Hepatocyte (in vitro differentiated cells): Measurements from ENCODE around the gene ATP13A3. TPM values are rescaled to one million over a fixed set of nuclear protein-coding genes. Genes with fewer than 3 reads are reported as not detected.

ENCODE experiments used
- DNase-seq: peaks from one replicate; pipeline ENCODE4 v3.0.0-alpha.2; 2016; ENCODE audit warnings: low spot score
- H2AFZ ChIP-seq: fragments of 200-600 bp; sonication (generic); 2 replicates; pipeline ENCODE4 v1.6.0; 2016; ENCODE audit warnings: antibody characterized with exemption, mild to moderate bottlenecking
- H3K27ac ChIP-seq: fragments of 200-600 bp; sonication (generic); 2 replicates; pipeline ENCODE4 v1.5.1; 2016; ENCODE audit warnings: mild to moderate bottlenecking
- H3K27me3 ChIP-seq: fragments of 200-600 bp; sonication (generic); 2 replicates; pipeline ENCODE4 v1.6.1; 2016
- H3K36me3 ChIP-seq: fragments of 200-600 bp; sonication (generic); replicated peaks from 2 replicates; pipeline ENCODE4 v1.5.1; 2016; ENCODE audit warnings: low read depth; ENCODE audit not compliant: insufficient read depth
- H3K4me1 ChIP-seq: fragments of 200-600 bp; sonication (generic); 2 replicates; pipeline ENCODE4 v1.5.1; 2016; ENCODE audit warnings: mild to moderate bottlenecking, moderate library complexity; ENCODE audit not compliant: insufficient read depth
- H3K4me2 ChIP-seq: fragments of 200-600 bp; sonication (generic); 2 replicates; pipeline ENCODE4 v1.6.0; 2016
- H3K4me3 ChIP-seq: fragments of 200-600 bp; sonication (generic); 2 replicates; pipeline ENCODE4 v1.5.1; 2016; ENCODE audit warnings: mild to moderate bottlenecking
- H3K79me2 ChIP-seq: fragments of 200-600 bp; sonication (generic); 2 replicates; pipeline ENCODE4 v1.6.0; 2017; ENCODE audit warnings: mild to moderate bottlenecking
- H3K9me2 ChIP-seq: fragments of 200-600 bp; sonication (generic); replicated peaks from 2 replicates; pipeline ENCODE4 v1.6.0; 2017; ENCODE audit warnings: mild to moderate bottlenecking; ENCODE audit not compliant: insufficient read depth
- H3K9me3 ChIP-seq: fragments of 200-600 bp; sonication (generic); 2 replicates; pipeline ENCODE4 v1.5.1; 2016; ENCODE audit warnings: low read depth, mild to moderate bottlenecking
- H4K20me1 ChIP-seq: fragments of 200-600 bp; sonication (generic); 2 replicates; pipeline ENCODE4 v1.6.0; 2016; ENCODE audit warnings: mild to moderate bottlenecking; ENCODE audit not compliant: insufficient read depth, poor library complexity, severe bottlenecking
- CTCF ChIP-seq: fragments of 200-600 bp; sonication (generic); IDR thresholded peaks from 2 replicates; pipeline ENCODE4 v1.5.1; 2016; ENCODE audit warnings: antibody characterized with exemption, mild to moderate bottlenecking; ENCODE audit not compliant: poor library complexity
- EZH2 ChIP-seq: fragments of 200-600 bp; sonication (generic); IDR thresholded peaks from 2 replicates; pipeline ENCODE4 v1.6.1; 2016; ENCODE audit warnings: antibody characterized with exemption, mild to moderate bottlenecking, borderline replicate concordance
- EZH2phosphoT487 ChIP-seq: fragments of 200-600 bp; sonication (generic); IDR thresholded peaks from one replicate; pipeline ENCODE4 v1.6.1; 2018; ENCODE audit warnings: antibody characterized with exemption, mild to moderate bottlenecking, low read depth, moderate library complexity; ENCODE audit not compliant: unreplicated experiment, severe bottlenecking
- WGBS: methylation state at CpG from one replicate; pipeline ENCODE4 v1.1.6; 2016; ENCODE audit warnings: low lambda C conversion rate; ENCODE audit errors: missing lambda C conversion rate; 5-methylcytosine and 5-hydroxymethylcytosine counted together
- polyA plus RNA-seq: library from polyadenylated mRNA; unstranded; fragments of >200 nt; fragmentation: Nextera tagmentation; extraction: Ambion mirVana; gene quantifications from 2 replicates; pipeline ENCODE4 v1.2.1, GENCODE V29; 2016
- small RNA-seq: library from RNA; depleted of rRNA; stranded (forward); fragments of <200 nt; gene quantifications from one replicate; pipeline ENCODE3, GENCODE V24; 2014
- total RNA-seq: library from RNA; depleted of rRNA; stranded (reverse); fragments of >200 nt; gene quantifications from 2 replicates; pipeline ENCODE4 v1.2.3, GENCODE V29; 2014

ATP13A3 gene
- total and polyA plus RNA-seq, 2 experiments from 2014 or later = 18.3 to 131 TPM

GRCh38 chr3:194360568-194360967, 126.2 kb downstream of the ATP13A3 start:
- DNase-seq = no peak
- no peaks in the 10 kb centered on the region for H4K20me1 ChIP-seq
- H3K9me3 ChIP-seq = no peaks in the 10 kb centered on the region
- no peak for TF ChIP-seq EZH2phosphoT487
- TF ChIP-seq EZH2 = no peak
- H3K27me3 ChIP-seq = no peaks in the 10 kb centered on the region
- no peak overlapping the region for H2AFZ ChIP-seq
- no peak overlapping the region for H3K4me2 ChIP-seq
- H3K36me3 ChIP-seq = no peaks in the 10 kb centered on the region
- no peaks in the 10 kb centered on the region for H3K79me2 ChIP-seq
- H3K9me2 ChIP-seq = no peaks in the 10 kb centered on the region
- no peak overlapping the region for H3K27ac ChIP-seq
- H3K4me3 ChIP-seq = no peak overlapping the region
- peaks cover 10% of the 10 kb centered on the region for H3K4me1 ChIP-seq
- WGBS = 96% methylated on average over 18 of the region's 18 CpGs

DNA sequence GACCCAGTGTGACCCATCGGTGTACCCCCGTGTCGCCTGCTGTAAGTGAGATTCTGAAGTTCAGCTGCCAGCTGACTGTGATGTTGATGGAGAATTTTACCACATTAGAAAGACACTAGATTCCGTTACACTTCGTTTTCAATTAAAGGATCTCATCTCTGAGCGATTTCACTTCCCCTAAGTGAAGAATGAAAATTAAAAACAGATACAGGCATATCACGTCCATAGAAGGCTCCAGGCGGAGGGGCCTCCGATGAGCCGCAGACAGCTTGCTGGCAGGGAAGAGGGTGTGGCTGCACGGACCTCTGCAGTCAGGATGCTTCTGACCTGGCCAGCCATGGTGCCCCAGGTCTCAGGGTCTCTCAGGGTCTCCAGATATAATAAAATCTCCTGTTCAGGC, 129.1 kb downstream of the ATP13A3 start:
- Histone ChIP-seq H3K9me2 (no peaks in the 10 kb centered on the region), H3K9me3 (no peaks in the 10 kb centered on the region), H4K20me1 (no peaks in the 10 kb centered on the region), H3K4me3 (no peak overlapping the region), H3K4me2 (no peak overlapping the region), H3K27me3 (no peaks in the 10 kb centered on the region), H3K4me1 (peaks cover 2% of the 10 kb centered on the region), H2AFZ (no peak overlapping the region), H3K27ac (no peak overlapping the region), H3K79me2 (no peaks in the 10 kb centered on the region), H3K36me3 (no peaks in the 10 kb centered on the region)
- no peak for TF ChIP-seq EZH2phosphoT487
- no peak for TF ChIP-seq EZH2
- TF ChIP-seq CTCF = no peak
- WGBS = 69% methylated on average over 11 of the region's 11 CpGs
- DNase-seq = no peak

DNA sequence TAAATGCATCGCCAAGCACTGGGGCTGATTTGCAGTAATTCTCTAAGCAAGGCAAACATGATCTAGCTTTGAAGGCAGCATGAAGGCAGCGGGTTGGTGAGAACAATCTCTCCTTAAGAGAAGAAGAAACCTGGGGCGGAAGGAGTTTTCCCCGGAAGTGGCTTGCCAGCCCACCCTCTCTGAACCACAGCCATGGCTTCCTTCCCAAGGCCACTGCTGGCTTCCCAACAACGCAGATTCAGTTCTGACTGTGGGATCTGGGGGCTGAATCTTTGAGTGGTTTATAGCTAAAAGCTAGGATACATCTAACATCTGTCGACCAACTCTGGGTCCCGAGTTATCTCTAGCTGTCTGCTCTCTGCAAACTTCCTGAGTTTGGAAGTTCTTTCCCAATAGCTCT, 131.4 kb downstream of the ATP13A3 start:
- Histone ChIP-seq H3K36me3 (no peaks in the 10 kb centered on the region), H3K9me2 (no peaks in the 10 kb centered on the region), H3K9me3 (no peaks in the 10 kb centered on the region), H3K4me2 (no peak overlapping the region), H4K20me1 (no peaks in the 10 kb centered on the region), H3K4me3 (no peak overlapping the region), H3K27me3 (no peaks in the 10 kb centered on the region), H3K79me2 (no peaks in the 10 kb centered on the region), H3K4me1 (peaks cover 2% of the 10 kb centered on the region), H2AFZ (no peak overlapping the region), H3K27ac (no peak overlapping the region)
- WGBS = 85% methylated on average over 7 of the region's 7 CpGs
- no peak for DNase-seq
- TF ChIP-seq EZH2 (no peak), CTCF (no peak), EZH2phosphoT487 (no peak)

GRCh38 chr3:194354315-194354714, 132.5 kb downstream of the ATP13A3 start:
- TF ChIP-seq EZH2phosphoT487 (no peak), CTCF (no peak), EZH2 (no peak)
- H3K36me3 ChIP-seq = no peaks in the 10 kb centered on the region
- H3K27ac ChIP-seq = no peak overlapping the region
- H3K9me3 ChIP-seq = no peaks in the 10 kb centered on the region
- H3K4me1 ChIP-seq = peaks cover 2% of the 10 kb centered on the region
- WGBS = 76% methylated on average over 2 of the region's 2 CpGs
- no peaks in the 10 kb centered on the region for H4K20me1 ChIP-seq
- H3K4me2 ChIP-seq = no peak overlapping the region
- H3K4me3 ChIP-seq = no peak overlapping the region
- H2AFZ ChIP-seq = no peak overlapping the region
- no peaks in the 10 kb centered on the region for H3K9me2 ChIP-seq
- no peak for DNase-seq
- no peaks in the 10 kb centered on the region for H3K79me2 ChIP-seq
- no peaks in the 10 kb centered on the region for H3K27me3 ChIP-seq

Small RNA genes within 50 kb of the gene (small RNA-seq; reads per million reads assigned to genes)
- gene AC108676.2 (not detected), gene RNU6-1101P (not detected)

Other genes starting within 250 kb of the ATP13A3 start
- gene CPN2, start 135.7 kb downstream of the ATP13A3 start, total RNA-seq = 3.3 and 3.5 TPM in 2 replicates
- gene CPN2, start 135.7 kb downstream of the ATP13A3 start, polyA plus RNA-seq = 2.2 and 4.6 TPM in 2 replicates
- gene LRRC15, start 117.3 kb downstream of the ATP13A3 start, total RNA-seq = not detected in 2 replicates
- not detected in 2 replicates for gene LRRC15, start 117.3 kb downstream of the ATP13A3 start, polyA plus RNA-seq
- gene GP5, start 87.7 kb downstream of the ATP13A3 start, total RNA-seq = 0.27 and 0.52 TPM in 2 replicates
- gene GP5, start 87.7 kb downstream of the ATP13A3 start, polyA plus RNA-seq = 0.04 TPM in 1 of 2 replicates, not detected in the other
- 6.5 and 6.6 TPM in 2 replicates for gene TMEM44, start 146.4 kb upstream of the ATP13A3 start, total RNA-seq
- 9.1 and 11.9 TPM in 2 replicates for gene TMEM44, start 146.4 kb upstream of the ATP13A3 start, polyA plus RNA-seq
- 29.5 and 36.0 TPM in 2 replicates for gene LSG1, start 185.2 kb upstream of the ATP13A3 start, total RNA-seq
- gene LSG1, start 185.2 kb upstream of the ATP13A3 start, polyA plus RNA-seq = 25.4 and 27.0 TPM in 2 replicates
- gene FAM43A, start 198.9 kb upstream of the ATP13A3 start, total RNA-seq = 18.9 and 20.3 TPM in 2 replicates
- 24.9 and 29.7 TPM in 2 replicates for gene FAM43A, start 198.9 kb upstream of the ATP13A3 start, polyA plus RNA-seq